ENCODE results near the gene MAT2A.
"Not testable (repeated sequence)": the region's sequence is repeated elsewhere in the genome, so short reads cannot be mapped to it uniquely, and the experiment has no call there.

MAT2A gene

GRCh38 chr2:85585781-85586105, 46.8 kb downstream of the MAT2A start:
- Histone ChIP-seq H3K27ac (ENCODE audit: low read depth, low read length) (peak overlapping the region; percentile 59), H3K36me3 (ENCODE audit: insufficient read depth, low read length) (peaks cover 7% of the 10 kb centered on the region), H3K4me1 (ENCODE audit: insufficient read depth, low read length) (peaks cover 47% of the 10 kb centered on the region), H3K4me3 (ENCODE audit: low read depth in 1 of 2, low read length in 2 of 2) (peak overlapping the region in 1 of 2 donors; percentile 94), H3K27me3 (ENCODE audit: control insufficient read depth in 1 of 2, insufficient read depth in 2 of 2, low read length in 2 of 2) (no peaks in the 10 kb centered on the region), H3K9me3 (ENCODE audit: low read length) (no peaks in the 10 kb centered on the region), H3K9ac (ENCODE audit: low read length) (no peak overlapping the region)

- no peaks in the 10 kb centered on the region for H3K27me3 ChIP-seq (ENCODE audit: control insufficient read depth in 1 of 2, insufficient read depth in 2 of 2, low read length in 2 of 2)
- H3K4me1 ChIP-seq (ENCODE audit: insufficient read depth, low read length): peaks cover 58% of the 10 kb centered on the region
- no peaks in the 10 kb centered on the region for H3K9me3 ChIP-seq (ENCODE audit: low read length)
- no peak overlapping the region for H3K4me3 ChIP-seq (ENCODE audit: low read depth in 1 of 2, low read length in 2 of 2)
- H3K9ac ChIP-seq (ENCODE audit: low read length): no peak overlapping the region
- peaks cover 7% of the 10 kb centered on the region for H3K36me3 ChIP-seq (ENCODE audit: insufficient read depth, low read length)
- H3K27ac ChIP-seq (ENCODE audit: low read depth, low read length): no peak overlapping the region
Observed at GRCh38 chr2:85588236-85588635, 49.3 kb downstream of the MAT2A start.

- Histone ChIP-seq H3K9me3 (ENCODE audit: low read length) (no peaks in the 10 kb centered on the region), H3K27me3 (ENCODE audit: control insufficient read depth in 1 of 2, insufficient read depth in 2 of 2, low read length in 2 of 2) (no peaks in the 10 kb centered on the region), H3K36me3 (ENCODE audit: insufficient read depth, low read length) (peaks cover 7% of the 10 kb centered on the region), H3K4me1 (ENCODE audit: insufficient read depth, low read length) (peaks cover 58% of the 10 kb centered on the region), H3K4me3 (ENCODE audit: low read depth in 1 of 2, low read length in 2 of 2) (no peak overlapping the region), H3K27ac (ENCODE audit: low read depth, low read length) (no peak overlapping the region), H3K9ac (ENCODE audit: low read length) (no peak overlapping the region)
Observed at GRCh38 chr2:85588645-85589044, 49.7 kb downstream of the MAT2A start.

- Histone ChIP-seq H3K27me3 (ENCODE audit: control insufficient read depth in 1 of 2, insufficient read depth in 2 of 2, low read length in 2 of 2) (no peaks in the 10 kb centered on the region), H3K27ac (ENCODE audit: low read depth, low read length) (no peak overlapping the region), H3K4me1 (ENCODE audit: insufficient read depth, low read length) (peaks cover 57% of the 10 kb centered on the region), H3K9me3 (ENCODE audit: low read length) (no peaks in the 10 kb centered on the region), H3K36me3 (ENCODE audit: insufficient read depth, low read length) (peaks cover 7% of the 10 kb centered on the region), H3K9ac (ENCODE audit: low read length) (no peak overlapping the region), H3K4me3 (ENCODE audit: low read depth in 1 of 2, low read length in 2 of 2) (no peak overlapping the region)
Observed at GRCh38 chr2:85589181-85589580, 50.2 kb downstream of the MAT2A start.

- no peak overlapping the region for H3K4me3 ChIP-seq (ENCODE audit: low read depth in 1 of 2, low read length in 2 of 2)
- peak overlapping the region; percentile 74 for H3K27ac ChIP-seq (ENCODE audit: low read depth, low read length)
- no peak overlapping the region for H3K9ac ChIP-seq (ENCODE audit: low read length)
- H3K27me3 ChIP-seq (ENCODE audit: control insufficient read depth in 1 of 2, insufficient read depth in 2 of 2, low read length in 2 of 2): no peaks in the 10 kb centered on the region
- H3K9me3 ChIP-seq (ENCODE audit: low read length): no peaks in the 10 kb centered on the region
- H3K36me3 ChIP-seq (ENCODE audit: insufficient read depth, low read length): peaks cover 7% of the 10 kb centered on the region
- H3K4me1 ChIP-seq (ENCODE audit: insufficient read depth, low read length): peaks cover 58% of the 10 kb centered on the region
Observed at GRCh38 chr2:85589982-85590791, 51.2 kb downstream of the MAT2A start.

- no peaks in the 10 kb centered on the region for H3K27me3 ChIP-seq (ENCODE audit: control insufficient read depth in 1 of 2, insufficient read depth in 2 of 2, low read length in 2 of 2)
- peaks cover 7% of the 10 kb centered on the region for H3K36me3 ChIP-seq (ENCODE audit: insufficient read depth, low read length)
- H3K27ac ChIP-seq (ENCODE audit: low read depth, low read length): peak overlapping the region; percentile 74
- peaks cover 50% of the 10 kb centered on the region for H3K4me1 ChIP-seq (ENCODE audit: insufficient read depth, low read length)
- H3K9me3 ChIP-seq (ENCODE audit: low read length): no peaks in the 10 kb centered on the region
- peak overlapping the region in 1 of 2 donors; percentile 16 for H3K4me3 ChIP-seq (ENCODE audit: low read depth in 1 of 2, low read length in 2 of 2)
- no peak overlapping the region for H3K9ac ChIP-seq (ENCODE audit: low read length)
Observed at GRCh38 chr2:85590950-85591349, 52.0 kb downstream of the MAT2A start.

GRCh38 chr2:85591563-85591962, 52.6 kb downstream of the MAT2A start:
- H3K27me3 ChIP-seq (ENCODE audit: control insufficient read depth in 1 of 2, insufficient read depth in 2 of 2, low read length in 2 of 2): no peaks in the 10 kb centered on the region
- no peak overlapping the region for H3K9ac ChIP-seq (ENCODE audit: low read length)
- H3K4me3 ChIP-seq (ENCODE audit: low read depth in 1 of 2, low read length in 2 of 2): no peak overlapping the region
- no peak overlapping the region for H3K27ac ChIP-seq (ENCODE audit: low read depth, low read length)
- H3K4me1 ChIP-seq (ENCODE audit: insufficient read depth, low read length): peaks cover 53% of the 10 kb centered on the region
- H3K36me3 ChIP-seq (ENCODE audit: insufficient read depth, low read length): peaks cover 8% of the 10 kb centered on the region
- H3K9me3 ChIP-seq (ENCODE audit: low read length): no peaks in the 10 kb centered on the region

GRCh38 chr2:85592299-85592698, 53.3 kb downstream of the MAT2A start:
- Histone ChIP-seq H3K4me1 (ENCODE audit: insufficient read depth, low read length) (peaks cover 60% of the 10 kb centered on the region), H3K36me3 (ENCODE audit: insufficient read depth, low read length) (peaks cover 15% of the 10 kb centered on the region)
- not testable (repeated sequence) for H3K27me3 ChIP-seq (ENCODE audit: control insufficient read depth in 1 of 2, insufficient read depth in 2 of 2, low read length in 2 of 2); H3K4me3 ChIP-seq (ENCODE audit: low read depth in 1 of 2, low read length in 2 of 2); H3K9ac ChIP-seq (ENCODE audit: low read length); H3K9me3 ChIP-seq (ENCODE audit: low read length); H3K27ac ChIP-seq (ENCODE audit: low read depth, low read length)

GRCh38 chr2:85593023-85593422, 54.1 kb downstream of the MAT2A start:
- no peaks in the 10 kb centered on the region for H3K9me3 ChIP-seq (ENCODE audit: low read length)

More at GRCh38 chr2:85593023-85593422, 54.1 kb downstream of the MAT2A start:
- no peak overlapping the region for H3K9ac ChIP-seq (ENCODE audit: low read length)
- H3K4me1 ChIP-seq (ENCODE audit: insufficient read depth, low read length): peaks cover 62% of the 10 kb centered on the region
- peaks cover 21% of the 10 kb centered on the region for H3K36me3 ChIP-seq (ENCODE audit: insufficient read depth, low read length)
- no peaks in the 10 kb centered on the region for H3K27me3 ChIP-seq (ENCODE audit: control insufficient read depth in 1 of 2, insufficient read depth in 2 of 2, low read length in 2 of 2)
- H3K27ac ChIP-seq (ENCODE audit: low read depth, low read length): no peak overlapping the region
- no peak overlapping the region for H3K4me3 ChIP-seq (ENCODE audit: low read depth in 1 of 2, low read length in 2 of 2)

Data from muscle layer of colon (tissue), 2 donors.